B cell (primary cell): ENCODE measurements around the gene RNASEH1. TPM values are rescaled to one million over a fixed set of nuclear protein-coding genes. Genes with fewer than 3 reads are reported as not detected.
A peak's percentile ranks its signal among the peaks of the same experiment; 100 is the strongest.
"Not testable (repeated sequence)": the region's sequence is repeated elsewhere in the genome, so short reads cannot be mapped to it uniquely, and the experiment has no call there.

Experiments
- ATAC-seq: fragments of 200-7000 bp; cut with Tn5 transposase; one replicate; pipeline ENCODE4 v1.10.0; 2021; ENCODE audit warnings: low read depth, mild to moderate bottlenecking, moderate number of reproducible peaks, moderate library complexity
- CTCF ChIA-PET: fragments of 350-600 bp; sonication (Branson Sonifier 250); formaldehyde crosslinking; loops from one replicate; lab custom pipeline; 2021; ENCODE audit warnings: antibody characterized with exemption, inconsistent platforms; lab: Charles Lee
- POLR2A ChIA-PET: fragments of 350-600 bp; sonication (Branson Sonifier 250); formaldehyde crosslinking; loops from one replicate; lab custom pipeline; 2021; ENCODE audit warnings: antibody characterized with exemption; lab: Charles Lee
- DNase-seq: peaks from one replicate; pipeline ENCODE4 v3.0.0; 2013
- H2AFZ ChIP-seq: 2 replicates; pipeline ENCODE4 v1.6.1; 2012; ENCODE audit warnings: mild to moderate bottlenecking, low read depth, low read length; ENCODE audit not compliant: insufficient read depth, poor library complexity, severe bottlenecking
- H3K27ac ChIP-seq, 2 donors: 1 replicate in 1 of 2; 2 replicates in 1 of 2; pipeline ENCODE4 v1.5.1; 2012 to 2013; ENCODE audit warnings: low read length in 2 of 2, mild to moderate bottlenecking in 2 of 2, moderate library complexity in 1 of 2
- H3K27me3 ChIP-seq, 4 experiments: fragments of 200-600 bp in 1 of 4; sonication (generic) in 1 of 4; replicated peaks in 1 of 4; 1 replicate in 2 of 4; 2 replicates in 2 of 4; pipeline versions ENCODE4 v1.6.1 to v1.7.0; 2013 to 2016; ENCODE audit warnings: low read length in 3 of 4, mild to moderate bottlenecking in 2 of 4, mixed read lengths in 1 of 4, moderate library complexity in 1 of 4; ENCODE audit not compliant: insufficient read depth in 4 of 4, control insufficient read depth in 3 of 4; ENCODE audit errors: control extremely low read depth in 1 of 4
- H3K36me3 ChIP-seq, 2 experiments: replicated peaks in 1 of 2; 1 replicate in 1 of 2; 2 replicates in 1 of 2; pipeline versions ENCODE4 v1.6.1 to v1.7.1; 2013; ENCODE audit warnings: low read length in 1 of 2; ENCODE audit not compliant: insufficient read depth in 2 of 2, control insufficient read depth in 1 of 2; ENCODE audit errors: control extremely low read depth in 1 of 2, extremely low read depth in 1 of 2
- H3K4me1 ChIP-seq, 2 donors: fragments of 200-600 bp in 1 of 2; sonication (generic) in 1 of 2; 1 replicate in 1 of 2; 2 replicates in 1 of 2; pipeline versions ENCODE4 v1.5.1 to v1.6.1; 2013 to 2017; ENCODE audit warnings: low read length in 2 of 2; ENCODE audit not compliant: control insufficient read depth in 2 of 2, insufficient read depth in 2 of 2
- H3K4me2 ChIP-seq: replicated peaks from 2 replicates; pipeline ENCODE3; 2012; ENCODE audit warnings: mild to moderate bottlenecking, low read depth, low read length; ENCODE audit not compliant: poor library complexity, severe bottlenecking
- H3K4me3 ChIP-seq, 5 experiments: fragments of 200-600 bp in 1 of 5; sonication (generic) in 1 of 5; 1 replicate in 3 of 5; 2 replicates in 2 of 5; pipeline versions ENCODE4 v1.5.1 to v1.7.0; 2011 to 2016; ENCODE audit warnings: low read length in 4 of 5, mild to moderate bottlenecking in 4 of 5, low read depth in 2 of 5, control low read depth in 1 of 5, moderate library complexity in 1 of 5; ENCODE audit not compliant: insufficient read depth in 1 of 5; ENCODE audit errors: control extremely low read depth in 1 of 5, extremely low read depth in 1 of 5
- H3K79me2 ChIP-seq: fragments of 200-600 bp; sonication (generic); one replicate; pipeline ENCODE4 v1.6.0; 2016; ENCODE audit warnings: low read length; ENCODE audit not compliant: control insufficient read depth, insufficient read depth
- H3K9ac ChIP-seq: fragments of 200-600 bp; sonication (generic); 2 replicates; pipeline ENCODE4 v1.6.1; 2017; ENCODE audit warnings: mild to moderate bottlenecking, low read length, moderate library complexity
- H3K9me3 ChIP-seq, 3 donors: one replicate each; pipeline versions ENCODE4 v1.6.1 to v1.7.1; 2013; ENCODE audit warnings: low read length in 2 of 3; ENCODE audit not compliant: control insufficient read depth in 2 of 3, insufficient read depth in 1 of 3; ENCODE audit errors: control extremely low read depth in 1 of 3
- H4K20me1 ChIP-seq: 2 replicates; pipeline ENCODE4 v1.6.0; 2012; ENCODE audit warnings: mild to moderate bottlenecking, low read length; ENCODE audit not compliant: insufficient read depth, control insufficient read depth, poor library complexity, severe bottlenecking
- H3K27ac Mint-ChIP-seq: one replicate; pipeline ENCODE4 v1.8.0; 2021; ENCODE audit warnings: mixed read lengths
- H3K27me3 Mint-ChIP-seq: one replicate; pipeline ENCODE4 v1.8.0; 2021; ENCODE audit warnings: mixed read lengths
- H3K4me1 Mint-ChIP-seq: one replicate; pipeline ENCODE4 v1.8.0; 2021; ENCODE audit warnings: mixed read lengths
- H3K4me3 Mint-ChIP-seq: one replicate; pipeline ENCODE4 v1.8.0; 2021; ENCODE audit warnings: mixed read lengths
- H3K9me3 Mint-ChIP-seq: one replicate; pipeline ENCODE4 v1.8.0; 2022; ENCODE audit warnings: mixed read lengths; ENCODE audit not compliant: insufficient read depth
- EZH2 ChIP-seq: IDR thresholded peaks from 2 replicates; pipeline ENCODE4 v1.6.1; 2012; ENCODE audit warnings: borderline replicate concordance, low read depth, mild to moderate bottlenecking, moderate library complexity, low read length; ENCODE audit not compliant: insufficient read depth, poor library complexity, severe bottlenecking
- WGBS: methylation state at CpG from one replicate; pipeline ENCODE4 v1.1.5; 2013; ENCODE audit warnings: missing lambda C conversion rate; ENCODE audit not compliant: insufficient coverage; 5-methylcytosine and 5-hydroxymethylcytosine counted together
- intact Hi-C: fragments of 100-400 bp; cut with micrococcal nuclease; formaldehyde crosslinking; loops from one replicate; pipeline ENCODE4 v1.10.0; 2022
- polyA plus RNA-seq: library from polyadenylated mRNA; depleted of rRNA; stranded (reverse); fragments of >200 nt; gene quantifications from 2 replicates; pipeline ENCODE4 v1.2.3, GENCODE V29; 2012
- total RNA-seq, 2 donors: library from RNA; stranded (reverse); fragments of 120-200 nt in 1 of 2; gene quantifications; 1 replicate in 1 of 2; 2 replicates in 1 of 2; pipeline versions ENCODE4 v1.2.3 to v1.2.4, GENCODE V29; 2013 to 2022
- TF ChIP-seq, protein P1 (sequence below): fragments of 200-600 bp; IDR thresholded peaks from one replicate; pipeline ENCODE4 v1.8.0; 2022; ENCODE audit warnings: antibody characterized with exemption, mild to moderate bottlenecking

Gene RNASEH1
- total and polyA plus RNA-seq, 2 donors (not counting 1 experiment from before 2014, with no cell fraction given) = 7.2 to 25.1 TPM

DNA sequence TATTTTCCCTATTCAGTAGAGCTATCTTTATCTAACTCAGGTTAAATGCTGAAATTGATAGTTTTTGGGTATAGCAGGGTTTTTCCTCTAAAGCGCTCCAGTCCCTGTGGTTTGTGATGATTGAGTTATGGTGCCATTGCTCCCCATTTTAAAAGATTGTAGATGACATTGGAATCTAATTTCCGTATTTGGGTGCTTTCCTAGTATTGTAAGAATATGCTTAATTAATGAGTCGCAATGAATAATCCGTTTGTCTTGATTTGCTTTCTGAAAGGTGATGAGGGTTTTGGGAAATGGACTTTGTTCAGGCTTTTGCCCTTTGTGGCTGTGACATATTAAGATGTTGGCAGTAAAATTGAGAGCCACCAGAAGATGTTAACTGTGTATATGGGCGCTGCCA, 20.9 kb upstream of the RNASEH1 start:
- 99% methylated on average over 5 of the region's 5 CpGs for WGBS
- no peak for TF ChIP-seq EZH2
- TF ChIP-seq, protein P1, sequence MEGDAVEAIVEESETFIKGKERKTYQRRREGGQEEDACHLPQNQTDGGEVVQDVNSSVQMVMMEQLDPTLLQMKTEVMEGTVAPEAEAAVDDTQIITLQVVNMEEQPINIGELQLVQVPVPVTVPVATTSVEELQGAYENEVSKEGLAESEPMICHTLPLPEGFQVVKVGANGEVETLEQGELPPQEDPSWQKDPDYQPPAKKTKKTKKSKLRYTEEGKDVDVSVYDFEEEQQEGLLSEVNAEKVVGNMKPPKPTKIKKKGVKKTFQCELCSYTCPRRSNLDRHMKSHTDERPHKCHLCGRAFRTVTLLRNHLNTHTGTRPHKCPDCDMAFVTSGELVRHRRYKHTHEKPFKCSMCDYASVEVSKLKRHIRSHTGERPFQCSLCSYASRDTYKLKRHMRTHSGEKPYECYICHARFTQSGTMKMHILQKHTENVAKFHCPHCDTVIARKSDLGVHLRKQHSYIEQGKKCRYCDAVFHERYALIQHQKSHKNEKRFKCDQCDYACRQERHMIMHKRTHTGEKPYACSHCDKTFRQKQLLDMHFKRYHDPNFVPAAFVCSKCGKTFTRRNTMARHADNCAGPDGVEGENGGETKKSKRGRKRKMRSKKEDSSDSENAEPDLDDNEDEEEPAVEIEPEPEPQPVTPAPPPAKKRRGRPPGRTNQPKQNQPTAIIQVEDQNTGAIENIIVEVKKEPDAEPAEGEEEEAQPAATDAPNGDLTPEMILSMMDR = no peak
- POLR2A ChIA-PET = no interaction called here
- peaks cover 52% of the 10 kb centered on the region for H4K20me1 ChIP-seq
- H3K4me1 Mint-ChIP-seq = peaks cover 39% of the 10 kb centered on the region
- no peak overlapping the region for H2AFZ ChIP-seq
- peaks cover 15 to 27% of the 10 kb centered on the region in 2 donors for H3K4me1 ChIP-seq
- no peak overlapping the region for H3K9ac ChIP-seq
- no peaks in the 10 kb centered on the region for H3K27me3 Mint-ChIP-seq
- no peaks in the 10 kb centered on the region for H3K27me3 ChIP-seq
- H3K4me3 ChIP-seq = no peak overlapping the region
- intact Hi-C loops = loop anchor here (5.0 kb wide), 1 partner anchor 117 kb away; no protein-coding TSS in a partner anchor
- CTCF ChIA-PET = no interaction called here
- no peak for ATAC-seq
- DNase-seq = no peak
- H3K9me3 ChIP-seq = peaks cover 0 to 6% (median 0%) of the 10 kb centered on the region in 3 donors
- H3K4me2 ChIP-seq = no peak overlapping the region
- H3K36me3 ChIP-seq = peaks cover 32 to 59% of the 10 kb centered on the region in 2 experiments
- no peak overlapping the region for H3K4me3 Mint-ChIP-seq
- H3K79me2 ChIP-seq = peaks cover 23% of the 10 kb centered on the region
- no peaks in the 10 kb centered on the region for H3K9me3 Mint-ChIP-seq
- no peak overlapping the region for H3K27ac ChIP-seq
- H3K27ac Mint-ChIP-seq = no peak overlapping the region

DNA sequence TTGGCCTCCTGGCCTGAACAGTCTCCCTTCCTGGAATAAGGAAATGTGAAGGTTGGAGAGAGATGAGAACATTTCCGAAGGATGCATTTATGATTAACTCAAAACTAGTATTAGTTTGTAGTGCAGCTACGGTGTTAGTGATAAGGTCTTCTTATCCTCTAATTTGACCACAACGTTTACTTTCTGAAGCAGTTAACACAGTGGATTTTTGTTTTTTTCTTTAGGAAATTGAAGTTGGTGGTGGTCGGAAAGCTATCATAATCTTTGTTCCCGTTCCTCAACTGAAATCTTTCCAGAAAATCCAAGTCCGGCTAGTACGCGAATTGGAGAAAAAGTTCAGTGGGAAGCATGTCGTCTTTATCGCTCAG, 18.1 kb upstream of the RNASEH1 start:
- Histone ChIP-seq H3K27ac (peak overlapping the region; percentile 92 to 95), H3K79me2 (peaks cover 23% of the 10 kb centered on the region), H3K4me2 (peak overlapping the region; percentile 86), H3K9ac (peak overlapping the region; percentile 91), H4K20me1 (peaks cover 41% of the 10 kb centered on the region), H3K4me1 (peaks cover 15 to 27% of the 10 kb centered on the region in 2 donors), H3K4me3 (peak overlapping the region; percentile 70 to 89 (median 78)), H3K36me3 (peaks cover 23 to 46% of the 10 kb centered on the region in 2 experiments)
- H3K27me3 Mint-ChIP-seq, H3K9me3 Mint-ChIP-seq, H2AFZ ChIP-seq, DNase-seq, H3K27me3 ChIP-seq, H3K9me3 ChIP-seq, ATAC-seq: not testable (repeated sequence)
- Mint-ChIP-seq H3K4me3 (peak overlapping the region; percentile 87), H3K27ac (peak overlapping the region; percentile 93), H3K4me1 (peaks cover 39% of the 10 kb centered on the region)
- ChIA-PET CTCF (interaction anchor here (1.0 to 1.5 kb wide), 4 partner anchors 19 to 77 kb away, joined by 3 to 10 read pairs (median 4); partner anchors contain the start of gene RNASEH1), POLR2A (interaction anchor here (0.9 to 3.3 kb wide), 4 partner anchors 12 to 198 kb away, joined by 4 to 33 read pairs (median 12); partner anchors contain the start of genes EIPR1 and RNASEH1)
- 90% methylated on average over 5 of the region's 10 CpGs for WGBS
- intact Hi-C loops = loop anchor here (5.0 kb wide), 1 partner anchor 114 kb away; no protein-coding TSS in a partner anchor
